K562 (cell line): Measurements from ENCODE around the gene MBOAT2. TPM values are rescaled to one million over a fixed set of nuclear protein-coding genes. Genes with fewer than 3 reads are reported as not detected.

Source experiments
- E2F3 ChIP-seq: fragments of 250-450 bp; sonication (Bioruptor Pico); IDR thresholded peaks from 2 replicates; pipeline ENCODE4 v1.4.0; 2020; ENCODE audit warnings: mild to moderate bottlenecking
- NCOA6 ChIP-seq: fragments of 450-650 bp; IDR thresholded peaks from 2 replicates; pipeline ENCODE4 v1.6.1; 2017; ENCODE audit warnings: mild to moderate bottlenecking
- ZBTB49 ChIP-seq: sonication (generic); formaldehyde crosslinking; IDR thresholded peaks from 2 replicates; pipeline ENCODE4 v1.8.0; 2022; ENCODE audit warnings: missing genetic modification reagents, mild to moderate bottlenecking, borderline replicate concordance
- ZC3H11A ChIP-seq: IDR thresholded peaks from 2 replicates; pipeline ENCODE4 v1.6.1; 2012; ENCODE audit warnings: low read depth, low read length, improper control_type of control experiment
- ZNF407 ChIP-seq: fragments of 450-650 bp; IDR thresholded peaks from 2 replicates; pipeline ENCODE4 v1.6.1; 2016; ENCODE audit warnings: low read depth
- polyA plus RNA-seq, 8 experiments: library from polyadenylated mRNA; depleted of rRNA in 4 of 8; stranded (reverse) in 5 of 8; unstranded in 3 of 8; fragments of >200 nt; fragmentation: Nextera tagmentation in 2 of 8; fragmentation: Illumina TruSeq in 1 of 8; extraction: Ambion mirVana in 2 of 8; extraction: Trizol in 1 of 8; gene quantifications; 2 replicates each; pipeline versions ENCODE4 v1.2.1 to v1.2.3, GENCODE V29; 2011 to 2014; ENCODE audit warnings: inconsistent platforms in 1 of 8, missing spikeins in 1 of 8
- total RNA-seq, 7 experiments: library from RNA; depleted of rRNA in 6 of 7; stranded (reverse); fragments of >200 nt in 6 of 7; fragmentation: Illumina TruSeq in 2 of 7; extraction: Trizol in 2 of 7; gene quantifications; 2 replicates each; pipeline versions ENCODE4 v1.2.1 to v1.2.3, GENCODE V29; 2011 to 2021; ENCODE audit warnings: low replicate concordance in 1 of 7

The MBOAT2 gene
- total and polyA plus RNA-seq, 9 of the 15 experiments (the other 6 are each of a cell fraction or from before 2014, with no cell fraction given), result 8.4 to 122 (median 27.6) TPM

- no peak for TF ChIP-seq ZNF407
- TF ChIP-seq ZC3H11A, result no peak
- no peak for TF ChIP-seq ZBTB49 (CRISPR knock-in tag)
- TF ChIP-seq E2F3 (CRISPR knock-in tag), result no peak
- TF ChIP-seq NCOA6, result no peak
- TF ChIP-seq, all 486 proteins: peak for 9
Measured at GRCh38 chr2:8999102-8999446, 4.4 kb downstream of the MBOAT2 start (continued).
